ENCODE data around the gene B4GALT5.

Gene B4GALT5

DNA sequence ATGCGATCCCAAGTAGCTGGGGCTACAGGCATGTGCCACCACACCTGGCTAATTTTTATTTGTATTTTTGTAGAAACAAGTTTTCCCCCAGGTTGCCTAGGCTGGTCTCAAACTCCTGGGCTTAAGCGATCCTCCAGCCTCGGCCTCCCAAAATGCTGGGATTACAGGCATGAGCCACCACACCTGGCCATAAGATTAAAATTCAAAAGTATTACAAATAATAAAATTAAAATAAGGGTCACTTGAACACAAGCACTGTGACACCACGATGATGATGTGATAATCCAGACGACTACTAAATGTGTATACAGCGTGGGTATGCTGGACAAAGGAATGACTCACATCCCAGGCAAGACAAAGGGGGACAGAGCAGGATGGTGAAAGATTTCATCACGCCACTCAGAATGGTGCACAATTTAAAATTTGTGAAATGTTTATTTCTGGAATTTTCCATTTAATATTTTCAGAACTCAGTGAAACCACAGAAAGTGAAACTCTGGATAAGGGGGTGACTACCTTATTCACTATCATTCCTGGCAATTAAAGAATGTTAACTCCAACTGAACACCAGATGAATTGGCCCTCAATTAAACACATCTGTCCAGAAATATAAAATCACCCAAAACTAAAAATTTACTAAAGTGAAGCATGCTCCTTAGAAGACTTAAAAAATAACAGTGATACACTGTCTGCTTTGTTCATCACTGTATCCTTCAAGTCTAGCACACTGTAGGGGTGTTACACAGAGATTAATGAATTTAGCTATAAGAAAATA lies 13.1 kb downstream of the B4GALT5 start:
- no peak for DNase-seq (ENCODE audit: low read depth)

DNA sequence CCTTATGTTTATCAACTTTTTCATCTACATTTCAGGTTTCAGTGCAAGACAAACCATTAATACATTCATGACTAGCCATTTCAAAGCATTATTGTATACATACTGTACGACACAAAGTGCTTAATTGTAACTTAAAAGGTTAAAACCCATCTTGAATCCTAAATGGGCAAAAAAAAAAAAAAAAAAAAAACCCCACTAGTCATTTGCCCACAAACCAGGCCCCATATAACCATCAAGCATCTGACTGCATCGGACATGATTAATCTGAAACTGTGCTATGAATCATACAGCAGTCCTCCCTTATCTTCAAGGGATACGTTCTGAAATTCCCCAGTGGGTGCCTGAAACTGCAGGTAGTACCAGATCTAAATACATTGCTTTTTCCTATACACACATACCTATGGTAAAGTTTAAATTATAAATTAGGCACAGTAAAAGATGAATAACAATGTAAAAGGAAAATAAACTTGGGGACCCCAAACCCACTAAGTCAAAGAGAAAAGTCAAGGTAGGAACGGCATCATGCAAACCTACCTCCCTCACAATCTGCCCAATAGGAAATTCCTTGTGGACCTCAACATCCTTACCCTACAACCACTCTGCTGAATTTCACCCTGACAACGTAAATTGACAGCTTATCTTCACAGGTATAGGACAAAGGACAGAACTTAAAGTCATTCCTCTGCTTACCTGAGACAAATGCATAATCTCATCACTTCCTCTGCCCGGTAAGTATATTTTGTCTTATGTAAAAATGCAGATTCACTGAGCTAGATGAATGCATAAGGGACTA lies 14.3 kb downstream of the B4GALT5 start:
- no peak for DNase-seq (ENCODE audit: low read depth)

DNA sequence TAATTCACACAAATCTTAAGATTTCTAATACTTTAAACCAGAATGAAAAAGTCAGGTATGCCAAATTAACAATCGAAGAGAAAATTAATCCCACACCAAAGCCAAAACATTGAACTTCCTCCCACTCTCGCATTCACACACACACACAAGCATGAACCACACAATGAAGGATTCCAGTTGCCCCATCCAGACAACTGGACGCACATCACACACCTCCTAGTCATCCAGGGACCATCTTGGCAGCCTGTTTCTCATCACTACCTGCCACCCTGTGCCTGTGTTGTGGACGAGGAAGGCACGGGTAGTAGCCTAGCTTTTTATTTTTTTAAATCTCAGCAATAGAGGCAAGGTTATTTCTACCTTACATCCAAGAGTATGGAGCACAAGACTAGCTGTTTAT lies 15.2 kb downstream of the B4GALT5 start:
- DNase-seq (ENCODE audit: low read depth) = no peak

DNA sequence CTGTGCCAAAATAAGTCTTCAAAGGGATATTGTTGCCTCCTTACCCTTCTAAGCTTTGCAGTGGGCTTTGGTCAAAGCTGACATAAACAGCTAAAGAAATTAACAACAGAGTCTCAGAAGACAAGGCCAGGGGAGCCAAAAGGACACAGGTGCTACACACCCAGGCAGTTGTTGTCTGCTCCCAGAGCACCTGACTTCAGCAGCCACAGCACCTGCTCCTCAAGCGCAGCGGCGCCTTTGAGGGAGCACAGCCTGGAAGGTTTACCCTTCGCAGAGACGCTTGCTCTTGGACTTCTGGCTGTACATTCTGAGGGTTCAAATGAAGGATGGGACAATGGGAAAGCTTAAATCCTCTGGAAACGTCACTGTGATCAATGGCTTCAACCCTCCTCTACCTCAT lies 16.6 kb downstream of the B4GALT5 start:
- no peak for DNase-seq (ENCODE audit: low read depth)

DNA sequence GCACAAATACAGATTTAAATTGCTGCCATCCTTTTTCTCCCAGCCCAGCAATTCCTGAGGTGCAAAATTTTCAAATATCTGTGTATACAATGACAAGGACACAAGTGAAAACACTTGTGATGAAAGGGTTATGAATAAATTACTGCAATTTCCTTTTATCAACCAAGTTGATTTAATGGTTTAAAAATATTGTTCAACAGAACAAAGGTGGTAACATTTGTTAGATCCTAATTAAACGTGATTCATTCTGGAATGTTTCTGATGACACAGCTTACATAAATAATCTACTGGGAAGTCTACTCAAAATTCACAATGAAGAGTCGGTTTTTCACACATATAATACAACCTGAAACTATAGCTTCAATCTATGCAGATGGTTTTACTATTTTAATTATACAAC lies 17.1 kb downstream of the B4GALT5 start:
- DNase-seq (ENCODE audit: low read depth) = no peak

DNA sequence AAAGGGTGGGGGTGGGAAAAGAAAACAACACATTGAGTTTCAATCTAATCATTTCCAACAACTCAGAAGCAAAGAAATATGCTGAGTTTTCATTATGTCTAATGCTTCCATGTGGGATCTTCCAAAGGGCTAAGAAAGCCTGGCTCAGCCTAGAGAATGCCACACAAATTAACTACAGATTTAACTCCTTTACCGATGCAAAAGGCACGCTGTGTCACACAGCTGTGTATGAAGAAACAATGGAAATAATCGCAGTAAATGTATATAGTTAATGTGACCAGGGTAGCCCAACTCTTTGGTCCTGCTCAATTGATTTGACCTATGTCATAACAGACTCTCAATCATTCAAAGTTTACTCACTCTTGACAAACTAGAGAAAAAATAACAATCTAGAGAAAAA lies 17.8 kb downstream of the B4GALT5 start:
- no peak for DNase-seq (ENCODE audit: low read depth)

DNA sequence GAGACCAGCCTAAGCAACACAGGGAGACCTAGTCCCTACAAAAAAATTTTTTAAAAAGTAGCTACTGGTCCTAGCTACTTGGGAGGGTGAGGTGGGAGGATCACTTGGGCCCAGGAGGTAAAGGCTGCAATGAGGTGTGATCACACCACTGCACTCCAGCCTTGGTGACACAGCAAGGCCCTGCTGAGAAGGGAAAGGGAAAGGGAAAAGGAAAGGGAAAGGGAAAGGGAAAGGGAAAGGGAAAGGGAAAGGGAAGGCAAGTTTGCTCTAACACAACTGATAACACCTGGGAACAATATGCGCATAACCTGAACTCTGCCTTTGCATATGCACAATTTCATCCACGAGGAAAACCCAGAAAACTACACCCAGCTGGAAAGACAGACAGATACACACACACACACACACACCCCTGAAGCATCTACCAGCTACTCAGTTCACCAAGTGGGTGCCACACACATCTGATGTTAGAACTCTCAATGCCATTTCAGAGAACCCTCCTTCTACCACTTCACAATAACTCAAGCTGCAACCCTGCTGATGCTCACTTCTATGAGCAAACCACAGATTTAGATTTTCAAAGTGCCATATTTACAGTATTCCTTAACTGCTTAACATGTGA lies 19.1 kb downstream of the B4GALT5 start:
- no peak for DNase-seq (ENCODE audit: low read depth)

DNA sequence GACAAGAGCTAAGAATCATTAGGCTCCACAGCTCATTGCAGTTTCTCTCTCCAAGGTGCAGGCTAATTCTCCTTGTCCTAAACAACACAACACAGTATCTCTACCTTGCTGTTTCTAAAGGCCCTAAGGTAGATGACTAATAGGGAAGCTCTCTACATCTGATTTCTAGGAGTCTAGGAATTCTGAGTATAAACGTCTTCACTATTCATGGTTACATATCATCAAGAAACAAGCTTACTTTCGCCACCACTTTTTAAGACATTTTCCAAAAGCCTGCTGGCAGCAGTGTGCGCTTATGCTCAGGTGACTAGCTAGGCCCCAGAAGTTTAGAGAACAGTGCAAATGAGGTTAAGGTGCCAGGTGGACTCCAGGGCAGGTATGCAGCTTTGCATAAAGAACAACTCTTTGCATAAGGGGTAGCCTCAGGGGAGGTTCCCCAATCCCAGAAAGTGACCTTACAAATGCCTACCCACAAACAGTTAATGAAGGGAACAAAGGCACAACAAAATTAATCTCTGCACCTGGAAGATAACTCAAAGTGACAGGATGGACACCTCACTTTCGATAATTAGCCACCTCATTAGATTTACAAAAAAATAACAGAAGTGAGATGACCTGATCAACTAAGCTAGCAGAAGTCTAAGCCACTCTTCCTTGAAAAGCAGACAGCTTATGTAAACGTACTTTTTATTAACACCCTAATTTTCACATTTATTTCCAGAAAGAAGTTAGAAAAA lies 20.1 kb downstream of the B4GALT5 start:
- DNase-seq (ENCODE audit: low read depth) = no peak

DNA sequence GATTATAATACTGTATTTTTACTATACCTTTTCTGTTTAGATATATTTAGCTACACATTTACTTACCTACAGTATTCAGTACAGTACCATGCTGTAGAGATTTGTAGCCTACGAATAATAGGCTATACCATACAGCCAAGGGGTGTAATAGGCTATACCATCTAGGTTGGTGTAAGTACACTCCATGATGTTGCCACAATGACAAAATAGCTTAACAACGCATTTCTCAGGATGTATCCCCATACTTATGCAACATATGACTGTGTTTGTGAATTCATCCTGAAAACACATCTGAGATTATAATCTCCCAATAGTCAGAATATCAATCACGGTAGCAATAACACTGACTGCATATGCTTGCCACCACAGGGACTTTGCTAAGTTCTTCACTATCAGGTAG lies 20.7 kb downstream of the B4GALT5 start:
- no peak for DNase-seq (ENCODE audit: low read depth)

DNA sequence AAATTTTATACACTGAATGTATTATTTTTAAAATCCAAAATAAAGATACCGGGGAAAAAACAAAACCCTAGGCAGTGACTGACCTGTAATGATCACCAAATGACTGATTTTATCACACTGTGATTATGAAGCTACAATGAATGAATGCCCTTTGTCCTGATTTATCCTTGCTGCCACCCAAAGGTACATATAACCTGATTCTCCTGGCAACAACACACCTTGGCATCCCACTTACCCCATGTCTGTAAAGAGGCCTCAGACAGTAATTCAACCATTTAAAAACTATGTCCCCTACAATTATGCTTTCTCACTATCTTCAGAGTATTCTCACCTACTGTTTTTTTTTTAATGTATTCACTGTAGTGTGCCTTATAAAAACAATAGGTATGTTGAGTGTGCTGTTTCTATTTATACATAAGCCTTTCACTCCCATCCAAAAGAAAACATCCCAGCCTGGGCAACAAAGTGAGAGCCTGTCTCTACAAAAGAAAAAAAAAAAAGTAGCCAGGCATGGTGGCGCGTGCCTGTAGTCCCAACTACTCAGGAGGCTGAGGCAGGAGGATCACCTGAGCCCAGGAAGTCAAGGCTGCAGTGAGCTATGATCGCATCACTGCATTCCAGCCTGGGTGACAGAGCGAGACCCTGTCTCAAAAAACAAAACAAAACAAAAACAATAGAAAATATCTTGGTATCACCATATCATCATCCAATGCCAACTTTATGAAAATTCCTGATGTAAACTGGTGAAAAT lies 21.7 kb downstream of the B4GALT5 start:
- DNase-seq (ENCODE audit: low read depth) = no peak

DNA sequence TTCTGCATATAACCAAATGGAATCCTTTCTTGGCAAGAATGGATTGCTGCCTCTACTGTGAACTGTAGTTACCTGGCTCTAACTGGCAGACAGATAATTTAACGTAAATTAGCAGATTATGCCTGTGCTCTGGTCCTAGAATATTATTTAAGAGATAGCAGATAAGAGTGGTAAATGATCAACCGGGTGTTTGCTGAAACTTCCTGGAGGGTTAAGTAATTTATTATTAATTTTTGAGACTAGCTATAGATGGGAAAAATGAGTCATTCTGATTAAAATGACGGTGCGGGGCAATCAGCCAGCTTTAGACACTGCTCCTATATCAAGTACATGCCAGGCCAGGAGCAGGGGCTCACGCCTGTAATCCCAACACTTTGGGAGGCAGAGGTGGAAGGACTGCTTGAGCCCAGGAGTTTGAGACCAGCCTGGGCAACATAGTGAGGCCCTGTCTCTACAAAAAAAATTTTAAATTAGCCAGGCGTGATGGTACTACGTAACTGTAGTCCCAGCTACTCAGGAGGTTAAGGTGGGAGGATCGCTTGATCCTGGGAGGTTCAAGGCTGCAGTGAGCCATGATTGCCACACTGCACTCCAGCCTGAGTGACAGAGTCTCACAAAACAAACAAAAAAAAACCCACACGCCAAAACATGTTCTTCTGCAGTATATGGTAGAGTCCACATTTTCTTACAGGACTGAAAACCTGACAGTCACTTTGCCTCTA lies 22.6 kb downstream of the B4GALT5 start:
- no peak for DNase-seq (ENCODE audit: low read depth)

DNA sequence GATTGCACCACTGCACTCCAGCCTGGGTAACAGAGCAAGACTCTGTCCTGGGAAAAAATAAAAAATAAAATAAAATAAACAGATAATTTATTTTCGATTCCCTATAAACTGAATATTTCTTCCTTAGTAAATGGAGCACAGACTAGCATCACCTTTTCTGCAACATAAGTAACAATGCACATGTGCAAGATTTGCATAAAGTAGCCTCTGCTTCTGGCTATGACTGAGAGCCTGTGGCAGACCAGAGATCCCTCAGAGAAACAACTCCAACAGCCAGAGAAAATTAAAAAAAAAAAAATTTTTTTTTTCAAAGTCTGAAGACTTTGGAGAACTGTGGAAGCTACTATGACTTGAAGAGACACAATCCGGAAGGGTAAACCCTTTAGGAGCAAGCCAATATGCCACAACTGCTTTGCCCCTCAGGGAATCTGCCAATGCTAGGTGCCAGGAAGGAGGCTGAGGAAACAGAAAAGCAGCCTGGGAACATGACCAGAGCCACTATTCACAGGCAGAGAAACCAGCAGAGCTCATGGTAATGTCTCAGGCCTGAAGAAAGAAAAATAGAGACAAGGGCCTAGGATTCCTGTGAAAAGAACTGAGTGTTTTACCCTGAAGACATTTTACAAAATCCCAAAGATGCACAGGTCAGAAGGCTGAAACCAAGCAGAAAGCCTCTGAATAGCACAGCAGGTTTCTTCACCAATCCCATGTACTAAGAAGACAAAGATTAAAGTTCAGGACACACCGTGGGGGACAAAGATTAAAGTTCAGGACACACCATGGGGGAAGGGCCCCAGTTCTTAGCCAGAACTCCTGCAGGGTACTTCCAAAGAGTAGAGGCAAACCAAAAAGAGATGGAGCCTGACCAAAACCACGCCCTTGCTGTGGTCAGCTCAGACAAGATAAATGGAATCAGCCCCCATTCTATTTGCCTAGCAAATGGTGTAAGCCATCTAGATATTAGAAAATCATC lies 25.8 kb downstream of the B4GALT5 start:
- no peak for DNase-seq (ENCODE audit: low read depth)

DNA sequence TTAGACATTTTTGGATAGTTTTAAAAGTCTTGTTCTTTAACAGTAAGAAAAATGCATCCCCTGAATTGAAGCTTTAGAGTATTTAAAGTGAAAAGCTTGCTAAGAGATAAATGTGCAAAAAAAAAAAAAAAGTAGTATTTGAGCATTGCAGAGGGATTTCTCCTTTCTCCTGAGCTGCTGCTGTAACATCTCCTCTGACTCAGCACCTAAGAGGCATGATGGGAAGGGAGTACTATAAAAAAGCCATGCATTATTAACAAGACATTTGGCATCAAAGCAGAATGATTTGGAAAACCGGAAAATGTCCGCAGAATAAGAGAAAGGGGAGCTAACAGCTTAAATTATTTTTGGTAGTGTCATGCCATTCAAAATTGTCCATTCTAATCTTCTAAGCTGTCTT lies 27.9 kb downstream of the B4GALT5 start:
- DNase-seq (ENCODE audit: low read depth) = no peak

DNA sequence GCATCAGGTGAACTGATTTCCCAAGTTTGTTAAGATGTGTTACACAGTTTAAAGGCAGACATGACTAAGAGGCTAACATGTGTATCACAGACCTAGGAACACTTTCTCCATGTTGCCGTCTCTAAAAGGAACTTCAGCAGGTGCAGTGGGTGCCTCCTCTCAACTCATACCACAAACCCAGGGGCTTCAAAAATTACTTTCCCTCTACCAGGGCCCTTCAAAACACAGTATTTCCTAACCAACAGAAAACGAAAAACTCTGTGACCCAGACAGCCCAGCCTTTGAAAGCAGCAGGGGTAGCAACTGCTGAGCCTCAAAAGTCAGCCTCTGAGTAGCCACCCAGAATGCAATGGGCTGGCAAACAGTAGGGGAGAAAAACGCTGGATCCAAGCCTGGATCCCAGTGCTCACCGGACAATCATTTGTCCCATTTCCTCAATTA lies 28.5 kb downstream of the B4GALT5 start:
- DNase-seq (ENCODE audit: low read depth) = no peak

DNA sequence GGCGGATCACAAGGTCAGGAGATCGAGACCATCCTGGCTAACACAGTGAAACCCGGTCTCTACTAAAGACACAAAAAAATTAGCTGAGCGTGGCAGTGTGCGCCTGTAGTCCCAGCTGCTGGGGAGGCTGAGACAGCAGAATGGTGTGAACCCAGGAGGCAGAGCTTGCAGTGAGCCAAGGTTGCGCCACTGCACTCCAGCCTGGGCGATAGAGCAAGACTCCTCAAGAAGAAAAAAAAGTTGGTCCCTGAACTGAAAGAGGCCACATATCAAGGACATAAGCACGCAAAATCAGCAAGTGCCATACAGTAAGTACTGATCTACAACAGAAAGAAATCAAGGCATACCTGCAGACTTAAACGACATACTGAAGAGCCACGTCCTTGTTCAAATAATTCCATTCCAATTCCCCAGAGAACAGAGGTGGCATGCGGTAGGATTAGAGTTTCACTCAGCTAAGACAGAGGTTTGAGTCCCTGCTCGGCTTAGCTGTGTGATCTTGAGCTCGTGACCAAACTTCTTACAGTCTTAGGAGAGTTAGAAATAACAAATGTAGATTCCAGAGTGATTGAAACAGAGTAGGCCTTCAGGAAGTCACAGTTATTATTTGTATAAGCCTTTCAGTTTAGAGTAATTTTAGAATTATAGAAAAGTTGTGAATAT lies 29.2 kb downstream of the B4GALT5 start:
- no peak for DNase-seq (ENCODE audit: low read depth)

DNA sequence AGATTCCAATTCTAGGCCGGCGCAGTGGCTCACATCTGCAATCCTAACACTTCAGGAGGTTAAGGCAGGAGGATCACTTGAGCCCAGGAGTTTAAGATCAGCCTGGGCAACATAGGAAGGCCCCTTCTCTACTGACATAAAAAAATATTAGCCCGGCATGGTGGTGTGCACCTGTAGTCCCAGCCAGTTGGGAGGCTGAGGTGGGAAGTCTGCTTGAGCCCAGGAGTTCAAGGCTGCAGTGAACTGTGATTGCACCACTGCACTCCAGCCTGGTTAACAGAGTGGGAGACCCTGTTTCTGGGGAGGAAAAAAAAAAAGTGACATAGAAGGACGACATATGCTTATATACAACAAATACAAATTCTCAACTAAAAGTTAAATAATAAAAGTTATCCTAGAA lies 30.9 kb downstream of the B4GALT5 start:
- no peak for DNase-seq (ENCODE audit: low read depth)

DNA sequence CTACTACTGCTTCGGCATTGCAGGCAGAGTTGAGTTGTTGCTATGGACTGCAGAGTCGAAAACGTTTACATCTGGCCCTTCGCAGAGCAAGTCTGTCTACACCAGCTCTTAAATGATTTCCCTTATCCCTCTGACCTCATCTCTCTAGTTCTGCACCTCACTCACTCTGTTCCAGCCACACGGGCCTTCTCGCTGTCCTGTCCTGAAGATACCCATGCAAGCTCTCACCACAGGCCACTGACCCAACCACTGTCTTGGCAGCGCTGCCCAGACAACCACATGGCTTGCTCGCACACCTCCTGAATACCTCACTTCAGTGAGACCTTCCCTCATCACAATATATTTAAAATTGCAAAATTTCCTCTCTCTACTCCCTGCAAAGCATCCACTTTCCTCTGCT lies 31.4 kb downstream of the B4GALT5 start:
- DNase-seq (ENCODE audit: low read depth) = no peak

DNA sequence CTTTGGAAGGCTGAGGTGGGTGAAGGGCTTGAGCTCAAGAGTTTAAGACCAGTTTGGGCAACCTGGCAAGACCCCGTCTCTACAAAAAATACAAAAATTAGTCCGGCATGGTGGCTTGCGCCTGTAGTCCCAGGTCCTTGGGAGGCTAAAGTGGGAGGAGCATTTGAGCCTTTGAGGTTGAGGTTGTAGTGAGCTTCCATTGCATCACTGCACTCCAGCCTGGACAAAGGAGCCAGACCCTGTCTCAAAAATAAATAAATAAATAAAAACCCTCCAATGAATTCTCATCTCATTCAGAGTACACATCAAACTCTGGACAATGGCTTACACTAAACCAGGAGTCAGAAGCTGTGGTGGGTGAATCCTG lies 31.8 kb downstream of the B4GALT5 start:
- no peak for DNase-seq (ENCODE audit: low read depth)

DNA sequence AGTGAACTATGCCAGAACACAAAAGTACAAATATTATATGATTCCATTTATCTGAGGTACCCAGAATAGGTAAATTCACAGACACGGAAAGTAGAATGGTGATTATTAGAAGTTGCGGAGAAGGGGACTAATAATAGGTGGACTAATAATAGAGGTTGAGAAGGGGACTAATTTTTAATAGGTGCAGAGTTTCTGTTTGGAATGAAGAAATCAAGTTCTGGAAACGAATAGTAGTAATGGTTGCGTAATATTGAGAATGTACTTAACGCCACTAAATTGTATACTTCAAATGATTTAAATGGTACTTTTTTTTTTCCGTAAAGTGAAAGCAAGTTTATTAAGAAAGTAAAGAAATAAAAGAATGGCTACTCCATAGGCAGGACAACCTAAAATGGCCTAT lies 33.2 kb downstream of the B4GALT5 start:
- DNase-seq (ENCODE audit: low read depth) = no peak

Data from stimulated activated CD8-positive, alpha-beta memory T cell treated with anti-CD3 and anti-CD28 coated beads, Interleukin-15, amount 100 ng/mL, for 1 hour (primary cell).